PC-9 (cell line): ENCODE results near the gene PRKCA.

ENCODE experiments used
- EZH2 ChIP-seq: fragments of 200-600 bp; sonication (generic); IDR thresholded peaks from 2 replicates; pipeline ENCODE4 v1.8.0; 2017; ENCODE audit warnings: antibody characterized with exemption, low read depth
- TF ChIP-seq, protein P1 (sequence below): fragments of 200-600 bp; sonication (generic); conservative IDR thresholded peaks from 2 replicates; pipeline ENCODE4 v1.6.1; 2017; ENCODE audit warnings: mixed run types, antibody characterized with exemption, mild to moderate bottlenecking, moderate library complexity

DNA sequence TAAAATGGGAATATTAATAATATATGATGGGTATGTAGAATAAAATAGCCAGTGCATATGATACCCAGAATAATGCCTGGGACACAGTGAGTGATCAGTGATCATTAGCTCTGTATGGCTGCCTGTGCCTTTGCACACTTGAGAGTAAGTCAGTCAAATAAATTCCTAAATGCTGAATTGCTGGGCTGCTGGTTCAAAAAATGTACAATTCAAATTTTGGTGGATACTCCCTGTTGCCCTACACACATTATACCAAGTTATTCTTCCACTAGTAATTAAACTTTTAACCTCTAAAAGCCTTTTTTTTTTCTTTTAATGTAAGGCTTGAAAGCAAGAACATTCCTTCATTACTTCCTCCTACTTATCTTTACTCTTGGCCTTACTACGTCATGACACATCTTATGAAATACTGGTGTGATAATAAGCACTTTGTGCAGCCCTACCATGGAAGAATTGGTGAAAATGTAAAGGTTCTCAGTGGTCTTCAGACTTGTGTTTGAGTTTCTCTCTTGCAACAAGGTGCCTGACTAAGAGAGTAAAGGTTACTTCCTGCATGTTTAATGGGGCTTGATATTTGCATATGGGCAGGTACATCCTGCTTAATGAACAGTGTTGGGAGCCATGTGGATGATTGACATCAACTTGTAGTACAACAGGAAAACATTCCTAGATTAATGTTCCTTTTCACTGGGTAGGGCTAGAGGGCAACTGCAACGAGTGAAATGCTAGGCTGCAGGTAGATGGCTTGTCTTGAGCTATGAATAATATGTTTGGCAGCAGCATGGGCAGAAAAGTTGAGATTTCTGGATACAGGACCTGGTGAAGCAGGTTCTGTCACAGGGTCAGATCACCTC is 84.3 kb downstream of the PRKCA start:
- TF ChIP-seq, protein P1, sequence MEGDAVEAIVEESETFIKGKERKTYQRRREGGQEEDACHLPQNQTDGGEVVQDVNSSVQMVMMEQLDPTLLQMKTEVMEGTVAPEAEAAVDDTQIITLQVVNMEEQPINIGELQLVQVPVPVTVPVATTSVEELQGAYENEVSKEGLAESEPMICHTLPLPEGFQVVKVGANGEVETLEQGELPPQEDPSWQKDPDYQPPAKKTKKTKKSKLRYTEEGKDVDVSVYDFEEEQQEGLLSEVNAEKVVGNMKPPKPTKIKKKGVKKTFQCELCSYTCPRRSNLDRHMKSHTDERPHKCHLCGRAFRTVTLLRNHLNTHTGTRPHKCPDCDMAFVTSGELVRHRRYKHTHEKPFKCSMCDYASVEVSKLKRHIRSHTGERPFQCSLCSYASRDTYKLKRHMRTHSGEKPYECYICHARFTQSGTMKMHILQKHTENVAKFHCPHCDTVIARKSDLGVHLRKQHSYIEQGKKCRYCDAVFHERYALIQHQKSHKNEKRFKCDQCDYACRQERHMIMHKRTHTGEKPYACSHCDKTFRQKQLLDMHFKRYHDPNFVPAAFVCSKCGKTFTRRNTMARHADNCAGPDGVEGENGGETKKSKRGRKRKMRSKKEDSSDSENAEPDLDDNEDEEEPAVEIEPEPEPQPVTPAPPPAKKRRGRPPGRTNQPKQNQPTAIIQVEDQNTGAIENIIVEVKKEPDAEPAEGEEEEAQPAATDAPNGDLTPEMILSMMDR: no peak
- no peak for TF ChIP-seq EZH2
